ENCODE data around the gene ZNF394. TPM values are rescaled to one million over a fixed set of nuclear protein-coding genes. Genes with fewer than 3 reads are reported as not detected.

Gene ZNF394
- total and polyA plus RNA-seq, 9 of the 15 experiments (the other 6 are each of a cell fraction or from before 2014, with no cell fraction given) = 2.9 to 32.2 (median 24.2) TPM

- TF ChIP-seq E2F4 (CRISPR knock-in tag; IDR thresholded peaks at IDR 0.05; ENCODE audit: low read depth) (peak; percentile 17; the same call in 1 of the 2 replicates), SMAD4 (CRISPR knock-in tag; conservative IDR thresholded peaks at IDR 0.05) (0 out of 2 replicates have a peak, but pooled peaks have one; percentile 16), KDM5B (IDR thresholded peaks at IDR 0.05; ENCODE audit: insufficient replicate concordance, low read depth, low read length) (peak; percentile 75), IRF9 (tag; IDR thresholded peaks at IDR 0.05) (no peak), ZNF134 (CRISPR knock-in tag; conservative IDR thresholded peaks at IDR 0.05) (no peak), TSC22D4 (tag; IDR thresholded peaks at IDR 0.05) (no peak), NCOA6 (IDR thresholded peaks at IDR 0.05) (no peak), MYBL2 (IDR thresholded peaks at IDR 0.05; ENCODE audit: low read depth) (no peak; the same call in 1 of the 2 replicates), MYBL2 (CRISPR knock-in tag; IDR thresholded peaks at IDR 0.05; ENCODE audit: borderline replicate concordance) (no peak), SRSF9 (IDR thresholded peaks at IDR 0.05; ENCODE audit: borderline replicate concordance, low read depth, low read length) (no peak), SMARCE1 (IDR thresholded peaks at IDR 0.05) (0 out of 2 replicates have a peak, but pooled peaks have one; percentile 20), IFI16 (CRISPR knock-in tag; IDR thresholded peaks at IDR 0.05) (no peak), FOS (IDR thresholded peaks at IDR 0.05; ENCODE audit: extremely low read depth, insufficient read length) (no peak), ARID1B (IDR thresholded peaks at IDR 0.05) (no peak), FOXK2 (conservative IDR thresholded peaks at IDR 0.05 in 1 of 2, IDR thresholded peaks at IDR 0.05 in 1 of 2; ENCODE audit: low read depth in 2 of 2) (peak; percentile 95), ZNF561 (CRISPR knock-in tag; conservative IDR thresholded peaks at IDR 0.05) (no peak)
- TF ChIP-seq, protein P1, sequence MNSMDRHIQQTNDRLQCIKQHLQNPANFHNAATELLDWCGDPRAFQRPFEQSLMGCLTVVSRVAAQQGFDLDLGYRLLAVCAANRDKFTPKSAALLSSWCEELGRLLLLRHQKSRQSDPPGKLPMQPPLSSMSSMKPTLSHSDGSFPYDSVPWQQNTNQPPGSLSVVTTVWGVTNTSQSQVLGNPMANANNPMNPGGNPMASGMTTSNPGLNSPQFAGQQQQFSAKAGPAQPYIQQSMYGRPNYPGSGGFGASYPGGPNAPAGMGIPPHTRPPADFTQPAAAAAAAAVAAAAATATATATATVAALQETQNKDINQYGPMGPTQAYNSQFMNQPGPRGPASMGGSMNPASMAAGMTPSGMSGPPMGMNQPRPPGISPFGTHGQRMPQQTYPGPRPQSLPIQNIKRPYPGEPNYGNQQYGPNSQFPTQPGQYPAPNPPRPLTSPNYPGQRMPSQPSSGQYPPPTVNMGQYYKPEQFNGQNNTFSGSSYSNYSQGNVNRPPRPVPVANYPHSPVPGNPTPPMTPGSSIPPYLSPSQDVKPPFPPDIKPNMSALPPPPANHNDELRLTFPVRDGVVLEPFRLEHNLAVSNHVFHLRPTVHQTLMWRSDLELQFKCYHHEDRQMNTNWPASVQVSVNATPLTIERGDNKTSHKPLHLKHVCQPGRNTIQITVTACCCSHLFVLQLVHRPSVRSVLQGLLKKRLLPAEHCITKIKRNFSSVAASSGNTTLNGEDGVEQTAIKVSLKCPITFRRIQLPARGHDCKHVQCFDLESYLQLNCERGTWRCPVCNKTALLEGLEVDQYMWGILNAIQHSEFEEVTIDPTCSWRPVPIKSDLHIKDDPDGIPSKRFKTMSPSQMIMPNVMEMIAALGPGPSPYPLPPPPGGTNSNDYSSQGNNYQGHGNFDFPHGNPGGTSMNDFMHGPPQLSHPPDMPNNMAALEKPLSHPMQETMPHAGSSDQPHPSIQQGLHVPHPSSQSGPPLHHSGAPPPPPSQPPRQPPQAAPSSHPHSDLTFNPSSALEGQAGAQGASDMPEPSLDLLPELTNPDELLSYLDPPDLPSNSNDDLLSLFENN (IDR thresholded peaks at IDR 0.05; ENCODE audit: low read depth in 2 of 2, low read length in 2 of 2) = no peak; a peak in 1 of 4 replicates
Observed at GRCh38 chr7:99499721-99500636, at the start of gene ZNF394 (continued).

Measured in K562 (cell line).